SK-N-SH (cell line): ENCODE measurements around the gene APOLD1. TPM values are rescaled to one million over a fixed set of nuclear protein-coding genes. Genes with fewer than 3 reads are reported as not detected.
"Not testable (repeated sequence)": the region's sequence is repeated elsewhere in the genome, so short reads cannot be mapped to it uniquely, and the experiment has no call there.

ENCODE experiments used
- CTCF ChIA-PET: fragments of 300-600, 350-600 bp; formaldehyde crosslinking; extraction: SDS; loops from one replicate; lab custom pipeline; 2021; lab: Yijun Ruan, JAX
- POLR2A ChIA-PET: fragments of 350-600 bp; sonication (Branson Sonifier 250); formaldehyde crosslinking; extraction: SDS; loops from one replicate; lab custom pipeline; 2020; ENCODE audit warnings: antibody characterized with exemption, inconsistent platforms; lab: Yijun Ruan, JAX
- DNase-seq: peaks from one replicate; pipeline ENCODE4 v3.0.0; 2012
- H2AFZ ChIP-seq: fragments of 200-600 bp; sonication (generic); 2 replicates; pipeline ENCODE4 v1.8.1; 2016; ENCODE audit warnings: antibody characterized with exemption, mild to moderate bottlenecking, low read depth
- H3F3A ChIP-seq: fragments of 200-600 bp; sonication (generic); replicated peaks from 2 replicates; pipeline ENCODE3; 2016; ENCODE audit warnings: antibody characterized with exemption, mild to moderate bottlenecking; ENCODE audit not compliant: insufficient read depth
- H3K27ac ChIP-seq, 2 experiments: fragments of 200-500 bp in 1 of 2; fragments of 200-600 bp in 1 of 2; sonication (Bioruptor generic) in 1 of 2; sonication (generic), shearing (Covaris generic) in 1 of 2; 2 replicates each; pipeline versions ENCODE4 v1.5.1 to v1.6.1; 2014 to 2016; ENCODE audit warnings: low read depth in 2 of 2, inconsistent platforms in 1 of 2, low read length in 1 of 2, mild to moderate bottlenecking in 1 of 2, mixed read lengths in 1 of 2
- H3K27me3 ChIP-seq: fragments of 200-600 bp; sonication (generic), shearing (Covaris generic); 2 replicates; pipeline ENCODE4 v1.6.1; 2016; ENCODE audit warnings: mixed run types; ENCODE audit not compliant: insufficient read depth
- H3K36me3 ChIP-seq, 2 experiments: fragments of 200-500 bp in 1 of 2; fragments of 200-600 bp in 1 of 2; sonication (Bioruptor generic) in 1 of 2; sonication (generic) in 1 of 2; replicated peaks in 1 of 2; 2 replicates each; pipeline versions ENCODE3 to v1.5.1; 2014 to 2016; ENCODE audit warnings: low read length in 1 of 2, mild to moderate bottlenecking in 1 of 2; ENCODE audit not compliant: insufficient read depth in 2 of 2, control insufficient read depth in 1 of 2
- H3K4me1 ChIP-seq, 2 experiments: fragments of 200-500 bp in 1 of 2; fragments of 200-600 bp in 1 of 2; sonication (Bioruptor generic) in 1 of 2; sonication (generic), shearing (Covaris generic) in 1 of 2; 2 replicates each; pipeline versions ENCODE4 v1.5.1 to v1.6.1; 2014 to 2016; ENCODE audit warnings: low read depth in 1 of 2, low read length in 1 of 2, mixed run types in 1 of 2; ENCODE audit not compliant: insufficient read depth in 2 of 2, control insufficient read depth in 1 of 2
- H3K4me2 ChIP-seq: fragments of 200-600 bp; sonication (generic), shearing (Covaris generic); 2 replicates; pipeline ENCODE4 v1.6.1; 2017; ENCODE audit warnings: mixed run types
- H3K4me3 ChIP-seq, 2 experiments: fragments of 200-500 bp in 1 of 2; fragments of 200-600 bp in 1 of 2; sonication (Bioruptor generic) in 1 of 2; sonication (generic), shearing (Covaris generic) in 1 of 2; 2 replicates each; pipeline versions ENCODE4 v1.5.1 to v1.8.1; 2014 to 2016; ENCODE audit warnings: low read depth in 2 of 2, inconsistent platforms in 1 of 2, low read length in 1 of 2, mild to moderate bottlenecking in 1 of 2, mixed read lengths in 1 of 2, moderate library complexity in 1 of 2
- H3K79me2 ChIP-seq: fragments of 200-600 bp; sonication (generic); 2 replicates; pipeline ENCODE4 v1.8.1; 2017; ENCODE audit warnings: mild to moderate bottlenecking; ENCODE audit not compliant: insufficient read depth
- H3K9ac ChIP-seq: fragments of 200-600 bp; sonication (generic); 2 replicates; pipeline ENCODE4 v1.6.1; 2017; ENCODE audit warnings: mixed run types
- H3K9me2 ChIP-seq: fragments of 200-600 bp; sonication (generic); 2 replicates; pipeline ENCODE4 v1.6.1; 2017; ENCODE audit warnings: mixed run types
- H3K9me3 ChIP-seq: fragments of 200-600 bp; sonication (generic); 2 replicates; pipeline ENCODE4 v1.6.1; 2017; ENCODE audit warnings: mixed run types, mild to moderate bottlenecking, moderate library complexity
- H4K20me1 ChIP-seq: fragments of 200-600 bp; sonication (generic); 2 replicates; pipeline ENCODE4 v1.6.1; 2017; ENCODE audit warnings: mild to moderate bottlenecking, mixed run types; ENCODE audit not compliant: insufficient read depth
- CTCF ChIP-seq: fragments of 200-600 bp; sonication (generic); IDR thresholded peaks from 2 replicates; pipeline ENCODE4 v1.6.1; 2017; ENCODE audit warnings: antibody characterized with exemption, mild to moderate bottlenecking, moderate library complexity
- EP300 ChIP-seq, 2 experiments: IDR thresholded peaks; 2 replicates each; pipeline versions ENCODE4 v1.4.0 to v1.6.1; 2012; ENCODE audit warnings: borderline replicate concordance in 1 of 2, low read depth in 1 of 2, low read length in 1 of 2
- FOSL2 ChIP-seq: IDR thresholded peaks from 2 replicates; pipeline ENCODE4 v1.4.0; 2012; ENCODE audit warnings: low read depth, mild to moderate bottlenecking, moderate library complexity, borderline replicate concordance
- FOXM1 ChIP-seq: IDR thresholded peaks from 2 replicates; pipeline ENCODE4 v1.4.0; 2012; ENCODE audit warnings: low read depth, mild to moderate bottlenecking
- GABPA ChIP-seq: IDR thresholded peaks from 2 replicates; pipeline ENCODE4 v1.4.0; 2012; ENCODE audit warnings: low read depth, mild to moderate bottlenecking
- GATA2 ChIP-seq: sonication (generic); formaldehyde crosslinking; IDR thresholded peaks from 2 replicates; pipeline ENCODE4 v1.5.0; 2020; ENCODE audit warnings: mild to moderate bottlenecking, missing genetic modification reagents
- IRF3 ChIP-seq: fragments of 150-350 bp; IDR thresholded peaks from 2 replicates; pipeline ENCODE4 v1.6.1; 2016; ENCODE audit warnings: mild to moderate bottlenecking, low read depth, low read length
- NFIC ChIP-seq: IDR thresholded peaks from 2 replicates; pipeline ENCODE4 v1.4.0; 2012; ENCODE audit warnings: borderline replicate concordance
- PBX3 ChIP-seq: IDR thresholded peaks from 2 replicates; pipeline ENCODE4; 2012
- RFX5 ChIP-seq: IDR thresholded peaks from 2 replicates; pipeline ENCODE4 v1.6.1; 2012; ENCODE audit warnings: mild to moderate bottlenecking, improper control_type of control experiment, low read length
- RXRA ChIP-seq: IDR thresholded peaks from 2 replicates; pipeline ENCODE4 v1.4.0; 2012; ENCODE audit warnings: low read depth, mild to moderate bottlenecking, borderline replicate concordance
- YY1 ChIP-seq: IDR thresholded peaks from 2 replicates; pipeline ENCODE4 v1.4.0; 2012; ENCODE audit warnings: low read depth, mild to moderate bottlenecking
- WGBS: methylation state at CpG from one replicate; pipeline ENCODE4 v1.1.6; 2017; ENCODE audit warnings: low lambda C conversion rate; 5-methylcytosine and 5-hydroxymethylcytosine counted together
- polyA plus RNA-seq, 3 experiments: library from polyadenylated mRNA; depleted of rRNA; stranded (reverse); fragments of >200 nt; gene quantifications; 2 replicates each; pipeline ENCODE4 v1.2.3, GENCODE V29; 2012

Gene APOLD1
- polyA plus RNA-seq, 1 of the 3 experiments (the other 2 are of a cell fraction): 1.7 TPM

- TF ChIP-seq NFIC: no peak
Measured at GRCh38 chr12:12799163-12799920, 13.9 kb downstream of the APOLD1 start (continued).

GRCh38 chr12:12800406-12801180 lies 15.1 kb downstream of the APOLD1 start:
- no peaks in the 10 kb centered on the region for H3K9me3 ChIP-seq
- CTCF ChIA-PET: interaction anchor here (0.9 to 3.0 kb wide), 2 partner anchors 12 kb away, joined by 3 to 10 read pairs; no protein-coding TSS in a partner anchor
- no peaks in the 10 kb centered on the region for H4K20me1 ChIP-seq
- H3F3A ChIP-seq: peaks cover 16% of the 10 kb centered on the region
- H3K9me2 ChIP-seq: no peaks in the 10 kb centered on the region
- DNase-seq: no peak
- no peak overlapping the region for H3K27ac ChIP-seq
- H3K79me2 ChIP-seq: no peaks in the 10 kb centered on the region
- no peaks in the 10 kb centered on the region for H3K27me3 ChIP-seq
- no peak overlapping the region for H3K9ac ChIP-seq
- H3K4me1 ChIP-seq: peaks cover 4 to 21% of the 10 kb centered on the region in 2 experiments; a peak in 2 of 4 replicates
- no peak overlapping the region for H2AFZ ChIP-seq
- POLR2A ChIA-PET: no interaction called here
- TF ChIP-seq RFX5 (no peak), FOXM1 (no peak), FOSL2 (no peak), IRF3 (no peak), YY1 (no peak), PBX3 (no peak), CTCF (no peak), GATA2 (CRISPR knock-in tag) (no peak), RXRA (no peak), EP300 (IDR thresholded peaks at IDR 0.05; ENCODE audit: borderline replicate concordance in 1 of 2, low read depth in 1 of 2, low read length in 1 of 2) (no peak), GABPA (no peak)
- 84% methylated on average over 9 of the region's 9 CpGs for WGBS
- H3K4me3 ChIP-seq: no peak overlapping the region
- no peak overlapping the region for H3K4me2 ChIP-seq
- no peaks in the 10 kb centered on the region for H3K36me3 ChIP-seq

GRCh38 chr12:12801656-12802055 lies 16.2 kb downstream of the APOLD1 start:
- CTCF ChIA-PET: interaction anchor here (3.0 kb wide), 1 partner anchor 13 kb away, joined by 10 read pairs; no protein-coding TSS in a partner anchor
- H3K27me3 ChIP-seq, H3K27ac ChIP-seq, H3K9ac ChIP-seq, H3K4me2 ChIP-seq, H4K20me1 ChIP-seq, H3K9me2 ChIP-seq, H3K9me3 ChIP-seq, H3K4me3 ChIP-seq, DNase-seq, H2AFZ ChIP-seq, H3K36me3 ChIP-seq, POLR2A ChIA-PET, H3K79me2 ChIP-seq: not testable (repeated sequence)
- 93% methylated on average over 4 of the region's 4 CpGs for WGBS
- Histone ChIP-seq H3F3A (peaks cover 16% of the 10 kb centered on the region), H3K4me1 (peaks cover 4 to 21% of the 10 kb centered on the region in 2 experiments; a peak in 2 of 4 replicates)
